Mesothelial cell of epicardium (in vitro differentiated cells): ENCODE data around the gene RARRES1. TPM values are rescaled to one million over a fixed set of nuclear protein-coding genes. Genes with fewer than 3 reads are reported as not detected.

ENCODE experiments used
- DNase-seq, 2 experiments: peaks; one replicate each; pipeline ENCODE4 v3.0.0; 2021; ENCODE audit warnings: low spot score in 2 of 2; ENCODE audit not compliant: unreplicated experiment in 2 of 2
- H3K27ac Mint-ChIP-seq: 2 replicates; pipeline ENCODE4 v1.8.0; 2021; ENCODE audit warnings: mixed read lengths
- H3K27me3 Mint-ChIP-seq: 2 replicates; pipeline ENCODE4 v1.8.0; 2021; ENCODE audit warnings: low read depth, mixed read lengths
- H3K36me3 Mint-ChIP-seq: 2 replicates; pipeline ENCODE4 v1.8.0; 2021; ENCODE audit warnings: mixed read lengths
- H3K4me1 Mint-ChIP-seq: 2 replicates; pipeline ENCODE4 v1.8.0; 2021; ENCODE audit warnings: mixed read lengths
- H3K4me3 Mint-ChIP-seq: 2 replicates; pipeline ENCODE4 v1.8.0; 2021; ENCODE audit warnings: mild to moderate bottlenecking, moderate library complexity, mixed read lengths
- H3K9me3 Mint-ChIP-seq: 2 replicates; pipeline ENCODE4 v1.8.0; 2021; ENCODE audit warnings: mixed read lengths
- total RNA-seq: library from RNA; stranded (reverse); gene quantifications from 3 replicates; pipeline ENCODE4 v1.2.1, GENCODE V29; 2021
- TF ChIP-seq, protein P1 (sequence below): fragments of 200-600 bp; sonication (generic); IDR thresholded peaks from one replicate; pipeline ENCODE4 v1.5.0; 2021; ENCODE audit warnings: antibody characterized with exemption; ENCODE audit not compliant: unreplicated experiment

The RARRES1 gene
- total RNA-seq, 1 donor from 2014 or later: 53.0 TPM

DNA sequence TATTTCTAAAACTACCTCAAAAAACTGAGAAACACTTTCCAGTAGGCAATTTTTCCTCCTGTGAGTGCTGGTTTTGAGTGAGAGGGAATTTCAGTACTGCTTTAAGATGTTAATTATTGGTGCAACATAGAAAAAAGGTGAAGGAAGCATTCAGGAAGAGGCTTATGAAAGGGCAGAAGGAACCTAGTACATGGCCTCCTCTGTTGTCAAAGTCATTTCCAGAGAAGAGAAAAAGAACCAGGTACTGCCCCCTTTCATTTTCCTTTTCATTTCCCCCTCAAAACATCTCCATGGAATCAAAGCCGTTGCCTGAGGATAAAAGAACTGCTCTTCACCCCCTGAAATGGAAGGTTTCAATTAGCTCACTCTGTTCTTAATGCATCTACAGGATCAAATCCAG lies 19.8 kb downstream of the RARRES1 start:
- Mint-ChIP-seq H3K27me3 (no peaks in the 10 kb centered on the region), H3K27ac (peak overlapping the region; percentile 68), H3K4me1 (peaks cover 12% of the 10 kb centered on the region), H3K9me3 (no peaks in the 10 kb centered on the region), H3K4me3 (no peak overlapping the region), H3K36me3 (peaks cover 49% of the 10 kb centered on the region)
- DNase-seq: no peak
- TF ChIP-seq, protein P1, sequence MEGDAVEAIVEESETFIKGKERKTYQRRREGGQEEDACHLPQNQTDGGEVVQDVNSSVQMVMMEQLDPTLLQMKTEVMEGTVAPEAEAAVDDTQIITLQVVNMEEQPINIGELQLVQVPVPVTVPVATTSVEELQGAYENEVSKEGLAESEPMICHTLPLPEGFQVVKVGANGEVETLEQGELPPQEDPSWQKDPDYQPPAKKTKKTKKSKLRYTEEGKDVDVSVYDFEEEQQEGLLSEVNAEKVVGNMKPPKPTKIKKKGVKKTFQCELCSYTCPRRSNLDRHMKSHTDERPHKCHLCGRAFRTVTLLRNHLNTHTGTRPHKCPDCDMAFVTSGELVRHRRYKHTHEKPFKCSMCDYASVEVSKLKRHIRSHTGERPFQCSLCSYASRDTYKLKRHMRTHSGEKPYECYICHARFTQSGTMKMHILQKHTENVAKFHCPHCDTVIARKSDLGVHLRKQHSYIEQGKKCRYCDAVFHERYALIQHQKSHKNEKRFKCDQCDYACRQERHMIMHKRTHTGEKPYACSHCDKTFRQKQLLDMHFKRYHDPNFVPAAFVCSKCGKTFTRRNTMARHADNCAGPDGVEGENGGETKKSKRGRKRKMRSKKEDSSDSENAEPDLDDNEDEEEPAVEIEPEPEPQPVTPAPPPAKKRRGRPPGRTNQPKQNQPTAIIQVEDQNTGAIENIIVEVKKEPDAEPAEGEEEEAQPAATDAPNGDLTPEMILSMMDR: no peak

DNA sequence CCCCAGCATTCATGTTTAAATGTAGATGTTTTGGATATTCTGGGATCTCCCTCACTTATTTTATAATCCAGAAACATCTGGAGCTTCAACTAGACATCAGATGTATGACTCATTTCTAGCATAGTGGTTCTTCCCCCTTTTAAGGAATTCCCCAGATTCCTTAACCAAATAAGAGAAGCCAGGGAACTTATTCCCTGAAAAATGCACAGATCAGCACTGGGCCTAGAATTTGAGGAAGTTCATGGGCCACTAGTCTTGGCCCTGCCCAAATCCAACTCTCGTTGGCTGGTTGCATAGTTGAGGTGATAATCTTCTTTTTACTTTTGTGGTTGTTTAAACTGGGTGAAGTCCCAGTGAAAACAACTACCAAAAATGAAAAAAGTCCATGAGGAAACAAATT lies 20.4 kb downstream of the RARRES1 start:
- no peak for DNase-seq
- peaks cover 52% of the 10 kb centered on the region for H3K36me3 Mint-ChIP-seq
- no peaks in the 10 kb centered on the region for H3K9me3 Mint-ChIP-seq
- TF ChIP-seq, protein P1: no peak
- H3K27ac Mint-ChIP-seq: peak overlapping the region; percentile 47
- peaks cover 6% of the 10 kb centered on the region for H3K4me1 Mint-ChIP-seq
- H3K4me3 Mint-ChIP-seq: no peak overlapping the region
- H3K27me3 Mint-ChIP-seq: no peaks in the 10 kb centered on the region

DNA sequence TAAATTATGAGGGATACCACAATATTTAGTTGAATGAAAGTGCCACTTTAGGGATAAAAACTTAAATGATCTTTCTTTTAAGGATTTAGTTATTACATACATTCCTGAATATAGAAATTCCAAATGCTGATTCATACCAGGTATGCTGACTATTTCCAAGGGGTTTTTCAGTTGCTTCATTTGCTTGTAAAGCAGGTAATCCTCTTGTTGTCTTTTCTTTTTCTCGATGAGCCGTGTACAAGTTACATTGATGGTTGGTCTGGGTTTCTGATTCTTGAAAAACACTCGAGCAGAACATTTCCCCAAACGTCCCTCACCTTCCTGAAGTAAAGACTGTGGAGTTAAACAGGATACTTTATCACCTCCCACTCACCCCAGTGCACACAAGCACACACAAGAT lies 21.7 kb downstream of the RARRES1 start:
- no peaks in the 10 kb centered on the region for H3K27me3 Mint-ChIP-seq
- H3K4me1 Mint-ChIP-seq: peaks cover 5% of the 10 kb centered on the region
- no peak overlapping the region for H3K27ac Mint-ChIP-seq
- TF ChIP-seq, protein P1: no peak
- no peaks in the 10 kb centered on the region for H3K9me3 Mint-ChIP-seq
- H3K4me3 Mint-ChIP-seq: no peak overlapping the region
- peaks cover 59% of the 10 kb centered on the region for H3K36me3 Mint-ChIP-seq
- DNase-seq: no peak

DNA sequence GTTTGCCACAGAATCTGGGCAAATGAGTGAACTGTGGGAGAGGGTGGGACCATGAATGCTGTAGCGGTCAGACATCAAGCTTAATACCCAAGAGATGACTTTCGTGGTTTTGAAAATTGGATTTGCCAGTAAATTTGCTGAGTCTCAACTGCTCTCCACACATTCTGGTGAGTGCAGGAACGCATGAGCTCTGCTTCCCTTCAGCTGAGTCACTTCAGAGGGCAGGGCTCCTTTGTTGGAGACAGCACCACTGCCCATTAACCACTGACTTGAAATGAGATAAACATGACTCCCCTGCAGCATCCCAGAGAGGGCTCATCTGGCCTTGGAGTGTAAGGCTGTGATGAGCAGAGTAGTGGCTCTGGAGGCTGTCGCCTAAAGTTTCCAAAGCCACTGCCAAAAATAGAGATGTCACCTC lies 22.6 kb downstream of the RARRES1 start:
- H3K4me1 Mint-ChIP-seq: peaks cover 5% of the 10 kb centered on the region
- no peak overlapping the region for H3K4me3 Mint-ChIP-seq
- no peak for DNase-seq
- no peaks in the 10 kb centered on the region for H3K27me3 Mint-ChIP-seq
- no peaks in the 10 kb centered on the region for H3K9me3 Mint-ChIP-seq
- no peak overlapping the region for H3K27ac Mint-ChIP-seq
- H3K36me3 Mint-ChIP-seq: peaks cover 64% of the 10 kb centered on the region
- TF ChIP-seq, protein P1: no peak

DNA sequence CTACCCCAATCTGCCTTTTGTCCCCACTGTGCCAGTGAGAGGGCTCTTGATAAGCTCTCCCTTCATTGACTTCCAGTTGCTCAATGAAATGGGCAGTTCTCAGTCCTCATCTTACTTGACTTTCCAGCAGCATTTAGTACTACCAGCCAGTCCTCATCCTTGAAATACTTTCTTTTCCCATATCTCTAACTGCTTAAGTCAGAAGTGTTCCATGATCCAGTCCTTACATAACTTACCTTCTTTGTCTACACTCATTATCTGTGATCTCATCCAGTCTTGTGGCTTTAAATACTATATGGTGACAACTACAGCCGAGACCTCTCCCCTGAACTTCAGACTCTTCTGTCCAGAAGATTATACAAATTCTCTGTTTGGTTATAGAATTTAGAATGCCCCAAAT lies 28.7 kb downstream of the RARRES1 start:
- Mint-ChIP-seq H3K27me3 (no peaks in the 10 kb centered on the region), H3K4me3 (no peak overlapping the region), H3K27ac (peak overlapping the region; percentile 36), H3K4me1 (peaks cover 7% of the 10 kb centered on the region), H3K36me3 (peaks cover 52% of the 10 kb centered on the region), H3K9me3 (no peaks in the 10 kb centered on the region)
- no peak for DNase-seq
- TF ChIP-seq, protein P1: no peak
